Sigmoid colon (tissue), 4 donors: Measurements from ENCODE around the gene RFC5.

Experiments
- CTCF ChIP-seq, 4 experiments: fragments of 450-650 bp in 3 of 4; fragments of 200-600 bp in 1 of 4; IDR thresholded peaks; one replicate each; pipeline ENCODE4 v1.5.1; 2016 to 2019; ENCODE audit warnings: antibody characterized with exemption in 4 of 4, mild to moderate bottlenecking in 3 of 4, moderate library complexity in 2 of 4
- EP300 ChIP-seq, 4 donors: sonication (generic); formaldehyde crosslinking; IDR thresholded peaks; one replicate each; pipeline ENCODE4 v1.6.1; 2017; ENCODE audit warnings: antibody characterized with exemption in 4 of 4
- POLR2A ChIP-seq, 2 donors: fragments of 450-650 bp; IDR thresholded peaks; one replicate each; pipeline ENCODE4 v1.6.1; 2016; ENCODE audit warnings: antibody characterized with exemption in 2 of 2, mild to moderate bottlenecking in 2 of 2, moderate library complexity in 2 of 2

DNA sequence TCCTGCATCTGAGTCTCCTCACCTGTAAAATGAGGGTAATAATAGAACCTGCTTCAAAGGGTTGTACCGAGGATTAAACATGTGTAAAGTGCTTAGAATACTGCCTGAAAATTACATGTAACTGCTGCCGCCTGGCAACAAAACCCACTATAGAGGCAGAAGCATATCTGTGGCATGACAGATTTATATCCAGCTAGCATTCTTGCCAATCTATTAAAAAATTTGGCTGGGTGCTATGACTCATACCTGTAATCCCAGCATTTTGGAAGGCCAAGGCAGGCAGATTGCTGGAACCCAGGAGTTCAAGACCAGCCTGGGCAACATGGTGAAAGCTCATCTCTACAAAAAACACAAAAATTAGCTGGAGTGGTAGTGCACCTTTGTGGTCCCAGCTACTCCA lies 31.3 kb upstream of the RFC5 start:
- TF ChIP-seq CTCF (IDR thresholded peaks at IDR 0.05) (no peak), POLR2A (IDR thresholded peaks at IDR 0.05) (no peak), EP300 (IDR thresholded peaks at IDR 0.05) (no peak)
